Daoy (cell line): ENCODE measurements around the gene C11orf54. TPM values are rescaled to one million over a fixed set of nuclear protein-coding genes. Genes with fewer than 3 reads are reported as not detected.
A peak's percentile ranks its signal among the peaks of the same experiment; 100 is the strongest.
"Not testable (repeated sequence)": the region's sequence is repeated elsewhere in the genome, so short reads cannot be mapped to it uniquely, and the experiment has no call there.

Experiments used
- DNase-seq: peaks from one replicate; pipeline ENCODE4 v3.0.0-alpha.2; 2015; ENCODE audit warnings: low read depth
- total RNA-seq: library from RNA; depleted of rRNA; stranded (reverse); fragments of >200 nt; shearing (Covaris generic); gene quantifications from 2 replicates; pipeline ENCODE4 v1.2.3, GENCODE V29; 2014

C11orf54 gene
- total RNA-seq, 1 experiment from 2014 or later, result 18.2 TPM

- no peak for DNase-seq
Measured at GRCh38 chr11:93766504-93766903, 25.0 kb downstream of the C11orf54 start.

GRCh38 chr11:93767018-93767417, 25.5 kb downstream of the C11orf54 start:
- no peak for DNase-seq

- DNase-seq, result no peak
Measured at GRCh38 chr11:93770160-93770559, 28.7 kb downstream of the C11orf54 start.

GRCh38 chr11:93772123-93772522, 30.7 kb downstream of the C11orf54 start:
- DNase-seq, result no peak

GRCh38 chr11:93773045-93773477, 31.6 kb downstream of the C11orf54 start:
- no peak for DNase-seq

GRCh38 chr11:93773601-93774200, 32.2 kb downstream of the C11orf54 start:
- DNase-seq, result no peak

- not testable (repeated sequence) for DNase-seq
Measured at GRCh38 chr11:93774560-93774959, 33.1 kb downstream of the C11orf54 start.

GRCh38 chr11:93775289-93775688, 33.8 kb downstream of the C11orf54 start:
- no peak for DNase-seq

- no peak for DNase-seq
Measured at GRCh38 chr11:93783362-93783761, 41.9 kb downstream of the C11orf54 start.

GRCh38 chr11:93783765-93784144, 42.3 kb downstream of the C11orf54 start:
- DNase-seq, result no peak

- DNase-seq, result peak; percentile 94
Measured at GRCh38 chr11:93784145-93784934, 42.9 kb downstream of the C11orf54 start, which contains the start of gene MED17. MED17 (plus strand) TSS chr11:93784282; CDS start chr11:93784514, 232 bp downstream.

GRCh38 chr11:93784935-93785360, 43.5 kb downstream of the C11orf54 start:
- DNase-seq, result no peak

- DNase-seq, result no peak
Measured at GRCh38 chr11:93791493-93791892, 50.0 kb downstream of the C11orf54 start.

GRCh38 chr11:93796441-93797231, 55.2 kb downstream of the C11orf54 start:
- no peak for DNase-seq

GRCh38 chr11:93801366-93801765, 59.9 kb downstream of the C11orf54 start:
- DNase-seq, result no peak

GRCh38 chr11:93804879-93805278, 63.4 kb downstream of the C11orf54 start:
- DNase-seq, result no peak

GRCh38 chr11:93807980-93808379, 66.5 kb downstream of the C11orf54 start:
- DNase-seq, result no peak

- no peak for DNase-seq
Measured at GRCh38 chr11:93813974-93814373, 72.5 kb downstream of the C11orf54 start.
